Brain microvascular endothelial cell (primary cell): Measurements from ENCODE around the gene TBC1D4.

ENCODE experiments used
- DNase-seq: peaks from one replicate; pipeline ENCODE4 v3.0.0-alpha.2; 2020
- H3K27ac ChIP-seq: fragments of 250-450 bp; sonication (Bioruptor Pico); 2 replicates; pipeline ENCODE4 v1.5.1; 2020; ENCODE audit warnings: mild to moderate bottlenecking, moderate library complexity
- H3K27me3 ChIP-seq: fragments of 250-450 bp; sonication (Bioruptor Pico); replicated peaks from 2 replicates; pipeline ENCODE4 v1.5.1; 2020; ENCODE audit warnings: mild to moderate bottlenecking
- H3K36me3 ChIP-seq: fragments of 250-450 bp; sonication (Bioruptor Pico); replicated peaks from 2 replicates; pipeline ENCODE4 v1.5.1; 2020; ENCODE audit warnings: mild to moderate bottlenecking
- H3K4me3 ChIP-seq: 2 replicates; pipeline ENCODE4 v1.5.1; 2011; ENCODE audit warnings: low read depth, mild to moderate bottlenecking, control low read depth, low read length, moderate library complexity
- CTCF ChIP-seq: IDR thresholded peaks from 2 replicates; pipeline ENCODE4 v1.5.1; 2011; ENCODE audit warnings: low read depth, mild to moderate bottlenecking, moderate library complexity, low read length, control low read depth, inconsistent platforms; ENCODE audit errors: missing control alignments
- in situ Hi-C: cut with HindIII; loops from 2 replicates; pipeline ENCODE4 v1.10.0; 2017; ENCODE audit warnings: low sequenced_read_pairs, low pct_ligation_motif_present

The TBC1D4 gene

DNA sequence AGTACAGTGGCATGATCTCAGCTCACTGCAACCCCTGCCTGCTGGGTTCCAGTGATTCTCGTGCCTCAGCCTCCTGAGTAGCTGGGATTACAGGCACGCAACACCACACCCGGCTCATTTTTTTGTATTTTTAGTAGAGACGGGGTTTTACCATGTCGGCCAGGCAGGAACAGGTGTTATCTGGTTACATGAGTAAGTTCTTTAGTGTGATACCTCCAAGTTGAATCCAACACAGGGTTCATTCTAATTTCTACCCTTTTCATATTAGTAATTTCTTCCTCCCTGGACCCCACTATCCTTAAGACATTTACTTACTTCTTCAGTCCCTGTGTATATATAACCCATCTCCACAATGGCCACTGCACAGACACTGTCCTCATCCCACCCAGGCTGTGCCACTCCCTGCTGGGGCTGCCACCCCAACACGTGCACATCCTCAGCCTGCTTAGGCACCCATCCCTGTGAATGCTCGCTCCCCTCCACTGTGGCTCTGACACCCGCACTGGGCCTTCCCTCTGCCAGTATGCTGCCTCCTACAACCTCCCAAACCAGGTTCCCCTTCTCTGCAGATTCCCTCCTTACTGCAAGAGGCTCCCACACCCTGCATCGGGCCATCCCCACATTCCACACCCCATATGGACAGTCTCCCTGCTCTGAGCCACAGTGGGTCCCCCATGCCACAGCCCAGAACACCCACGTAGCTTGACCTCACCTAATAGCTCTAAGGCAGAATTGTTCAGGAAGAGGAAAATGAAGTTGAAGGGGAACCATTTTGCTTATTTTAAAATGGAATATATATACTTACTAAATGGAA is 147.1 kb downstream of the TBC1D4 start:
- Histone ChIP-seq H3K27me3 (no peaks in the 10 kb centered on the region), H3K4me3 (no peak overlapping the region)
- in situ Hi-C loops = no loop called here

DNA sequence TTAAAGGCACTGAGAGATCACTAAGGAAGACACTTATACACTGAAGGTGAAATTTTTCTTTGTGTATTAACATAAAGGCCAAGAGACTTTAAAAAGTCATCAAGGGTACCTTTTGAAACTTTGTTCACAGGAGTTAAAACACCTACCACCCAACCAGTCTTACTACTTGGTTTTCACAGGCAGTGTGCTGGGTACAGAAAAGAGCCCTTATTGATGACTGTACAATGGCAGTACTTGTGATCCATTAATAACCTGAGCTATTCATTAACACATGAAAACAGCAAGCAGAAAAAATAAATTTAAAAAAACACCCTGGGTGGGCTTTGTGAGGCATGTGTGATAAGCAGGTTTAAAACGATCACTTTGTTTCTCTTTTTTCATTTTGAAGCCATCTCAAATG is 148.9 kb downstream of the TBC1D4 start:
- in situ Hi-C loops = no loop called here
- peaks cover 6% of the 10 kb centered on the region for H3K36me3 ChIP-seq
- no peak overlapping the region for H3K4me3 ChIP-seq
- DNase-seq = no peak
- H3K27ac ChIP-seq = no peak overlapping the region
- no peak for TF ChIP-seq CTCF
- H3K27me3 ChIP-seq = no peaks in the 10 kb centered on the region

More for the DNA sequence above, 147.1 kb downstream of the TBC1D4 start:
- no peak for DNase-seq
- H3K36me3 ChIP-seq = peaks cover 6% of the 10 kb centered on the region
- no peak overlapping the region for H3K27ac ChIP-seq
- TF ChIP-seq CTCF = no peak

- Histone ChIP-seq H3K36me3 (peaks cover 6% of the 10 kb centered on the region), H3K4me3 (no peak overlapping the region), H3K27ac (no peak overlapping the region), H3K27me3 (no peaks in the 10 kb centered on the region)
- in situ Hi-C loops = no loop called here
- TF ChIP-seq CTCF = no peak
- DNase-seq = no peak
Observed at GRCh38 chr13:75331792-75332349, 150.1 kb downstream of the TBC1D4 start.

DNA sequence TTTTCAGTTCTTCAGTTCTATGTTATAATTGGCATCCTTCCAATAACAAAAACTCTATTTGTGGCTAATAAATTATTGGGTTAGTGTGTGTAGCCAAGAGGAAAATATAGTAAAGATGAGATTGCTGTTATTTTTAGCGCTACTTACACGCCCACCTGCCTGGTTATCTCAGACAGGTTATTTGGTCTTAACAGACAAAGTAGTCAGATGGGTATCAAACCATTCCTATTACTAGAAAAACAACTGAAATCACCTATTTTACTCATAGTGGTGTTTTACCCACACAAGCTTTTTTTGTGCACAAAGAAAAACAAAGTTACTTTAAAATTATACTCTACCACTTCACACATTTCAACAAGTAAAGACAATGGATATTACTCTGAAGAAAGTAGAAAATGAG is 151.2 kb downstream of the TBC1D4 start:
- Histone ChIP-seq H3K27ac (no peak overlapping the region), H3K36me3 (peaks cover 8% of the 10 kb centered on the region), H3K27me3 (no peaks in the 10 kb centered on the region), H3K4me3 (no peak overlapping the region)
- no peak for DNase-seq
- TF ChIP-seq CTCF = no peak
- in situ Hi-C loops = no loop called here

GRCh38 chr13:75329723-75330122 is 152.2 kb downstream of the TBC1D4 start:
- in situ Hi-C loops = no loop called here
- no peak for TF ChIP-seq CTCF
- no peak for DNase-seq
- Histone ChIP-seq H3K36me3 (peaks cover 4% of the 10 kb centered on the region), H3K27me3 (no peaks in the 10 kb centered on the region), H3K4me3 (no peak overlapping the region), H3K27ac (no peak overlapping the region)
